Measurements from ENCODE around the gene HIC1.

DNA sequence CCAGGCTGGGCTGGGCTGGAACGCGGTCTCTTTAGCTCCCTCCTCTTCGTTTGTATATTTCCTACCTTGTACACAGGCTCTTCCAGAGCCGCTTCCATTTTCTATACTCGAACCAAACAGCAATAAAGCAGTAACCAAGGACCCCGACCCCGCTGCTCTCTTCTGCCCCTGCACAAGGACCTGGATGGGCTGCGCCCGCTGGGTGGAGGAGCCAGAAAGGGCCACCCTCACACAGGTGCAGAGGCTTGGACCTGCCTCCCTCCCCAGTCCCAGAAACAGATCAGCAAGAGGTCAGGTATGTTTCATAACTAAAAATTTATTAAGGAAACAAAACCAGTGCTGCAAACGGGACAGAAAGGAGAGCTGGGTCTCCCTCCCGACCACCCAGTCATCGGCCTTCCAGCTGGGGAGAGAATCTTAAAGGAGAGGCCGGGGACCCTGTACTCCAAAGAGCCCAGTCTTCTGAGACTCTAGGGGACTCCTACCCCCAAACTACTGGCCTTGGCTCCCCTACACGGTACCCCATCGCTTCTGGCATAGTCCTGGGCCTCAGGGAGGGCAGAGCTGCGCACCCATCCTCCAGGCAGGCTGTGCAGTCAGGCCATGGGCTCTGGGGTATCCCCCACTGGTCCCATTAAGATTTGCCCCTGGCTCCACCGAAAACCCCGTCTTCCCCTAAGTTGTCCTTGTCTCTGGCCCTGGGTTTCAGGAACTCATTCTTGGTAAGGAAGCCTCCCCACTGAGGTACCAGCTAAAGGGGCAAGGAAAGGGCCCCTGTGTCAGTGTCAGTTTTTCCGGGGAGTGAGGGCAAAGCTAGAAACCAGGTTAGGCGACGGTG is 4.9 kb downstream of the HIC1 start:
- no peak for TF ChIP-seq CTCF (IDR thresholded peaks at IDR 0.05)
- no peak for TF ChIP-seq POLR2A (IDR thresholded peaks at IDR 0.05)
- no peak for TF ChIP-seq EP300 (IDR thresholded peaks at IDR 0.05)
- no peak for TF ChIP-seq POLR2AphosphoS5 (IDR thresholded peaks at IDR 0.05)

All from gastroesophageal sphincter (tissue), 3 donors.